ENCODE results near the gene TUBG2.
"Not testable (repeated sequence)": the region's sequence is repeated elsewhere in the genome, so short reads cannot be mapped to it uniquely, and the experiment has no call there.

The TUBG2 gene

GRCh38 chr17:42665581-42666001 is 6.5 kb downstream of the TUBG2 start:
- no peak overlapping the region for H3K9ac ChIP-seq (ENCODE audit: low read depth, low read length, poor library complexity, severe bottlenecking)
- H2AFZ ChIP-seq (ENCODE audit: low read length), result no peak overlapping the region
- no peaks in the 10 kb centered on the region for H4K20me1 ChIP-seq (ENCODE audit: insufficient read depth, low read length, poor library complexity, severe bottlenecking)
- H3F3A ChIP-seq (ENCODE audit: low read depth), result no peaks in the 10 kb centered on the region
- no peaks in the 10 kb centered on the region for H3K9me2 ChIP-seq (replicated peaks; ENCODE audit: low read depth, low read length)
- H3K4me1 ChIP-seq (ENCODE audit: insufficient read depth, low read length, poor library complexity, severe bottlenecking), result peaks cover 1% of the 10 kb centered on the region
- H3K4me3 ChIP-seq (ENCODE audit: low read length, poor library complexity, severe bottlenecking), result no peak overlapping the region
- H3K9me3 ChIP-seq (ENCODE audit: insufficient read depth, low read depth, low read length), result no peaks in the 10 kb centered on the region
- H3K27me3 ChIP-seq (ENCODE audit: insufficient read depth, low read length, poor library complexity, severe bottlenecking), result no peaks in the 10 kb centered on the region
- no peak overlapping the region for H3K4me2 ChIP-seq (ENCODE audit: low read depth, low read length, poor library complexity, severe bottlenecking)
- H3K36me3 ChIP-seq (ENCODE audit: insufficient read depth, low read length), result no peaks in the 10 kb centered on the region
- H3K79me2 ChIP-seq (ENCODE audit: insufficient read depth, low read length), result no peaks in the 10 kb centered on the region
- TF ChIP-seq EZH2phosphoT487 (IDR thresholded peaks at IDR 0.05; ENCODE audit: borderline replicate concordance), result no peak

- not testable (repeated sequence) for H3K9me2 ChIP-seq (replicated peaks; ENCODE audit: low read depth, low read length); H4K20me1 ChIP-seq (ENCODE audit: insufficient read depth, low read length, poor library complexity, severe bottlenecking); H3K9ac ChIP-seq (ENCODE audit: low read depth, low read length, poor library complexity, severe bottlenecking); H3K36me3 ChIP-seq (ENCODE audit: insufficient read depth, low read length); H3K79me2 ChIP-seq (ENCODE audit: insufficient read depth, low read length); H3K9me3 ChIP-seq (ENCODE audit: insufficient read depth, low read depth, low read length); H3F3A ChIP-seq (ENCODE audit: low read depth); H3K27me3 ChIP-seq (ENCODE audit: insufficient read depth, low read length, poor library complexity, severe bottlenecking); H3K4me2 ChIP-seq (ENCODE audit: low read depth, low read length, poor library complexity, severe bottlenecking); H2AFZ ChIP-seq (ENCODE audit: low read length); H3K4me3 ChIP-seq (ENCODE audit: low read length, poor library complexity, severe bottlenecking); H3K4me1 ChIP-seq (ENCODE audit: insufficient read depth, low read length, poor library complexity, severe bottlenecking)
These were observed 7.0 kb downstream of the TUBG2 start for GRCh38 chr17:42666126-42666525.

GRCh38 chr17:42667088-42667951 is 8.2 kb downstream of the TUBG2 start:
- Histone ChIP-seq H3K9ac (ENCODE audit: low read depth, low read length, poor library complexity, severe bottlenecking) (no peak overlapping the region), H3K9me2 (replicated peaks; ENCODE audit: low read depth, low read length) (no peaks in the 10 kb centered on the region), H3K9me3 (ENCODE audit: insufficient read depth, low read depth, low read length) (no peaks in the 10 kb centered on the region), H3K27me3 (ENCODE audit: insufficient read depth, low read length, poor library complexity, severe bottlenecking) (no peaks in the 10 kb centered on the region), H2AFZ (ENCODE audit: low read length) (no peak overlapping the region), H3K4me3 (ENCODE audit: low read length, poor library complexity, severe bottlenecking) (no peak overlapping the region), H3F3A (ENCODE audit: low read depth) (no peaks in the 10 kb centered on the region), H3K36me3 (ENCODE audit: insufficient read depth, low read length) (no peaks in the 10 kb centered on the region), H3K4me2 (ENCODE audit: low read depth, low read length, poor library complexity, severe bottlenecking) (no peak overlapping the region), H4K20me1 (ENCODE audit: insufficient read depth, low read length, poor library complexity, severe bottlenecking) (no peaks in the 10 kb centered on the region), H3K79me2 (ENCODE audit: insufficient read depth, low read length) (no peaks in the 10 kb centered on the region), H3K4me1 (ENCODE audit: insufficient read depth, low read length, poor library complexity, severe bottlenecking) (no peaks in the 10 kb centered on the region)
- TF ChIP-seq CTCF (conservative IDR thresholded peaks at IDR 0.05; ENCODE audit: low read length), result no peak
- TF ChIP-seq EZH2phosphoT487 (IDR thresholded peaks at IDR 0.05; ENCODE audit: borderline replicate concordance), result no peak

GRCh38 chr17:42669705-42669976 is 10.6 kb downstream of the TUBG2 start:
- H3K27me3 ChIP-seq (ENCODE audit: insufficient read depth, low read length, poor library complexity, severe bottlenecking), result no peaks in the 10 kb centered on the region
- no peak overlapping the region for H3K4me2 ChIP-seq (ENCODE audit: low read depth, low read length, poor library complexity, severe bottlenecking)
- H3K79me2 ChIP-seq (ENCODE audit: insufficient read depth, low read length), result no peaks in the 10 kb centered on the region
- H3K9me2 ChIP-seq (replicated peaks; ENCODE audit: low read depth, low read length), result no peaks in the 10 kb centered on the region
- no peak overlapping the region for H3K9ac ChIP-seq (ENCODE audit: low read depth, low read length, poor library complexity, severe bottlenecking)
- no peaks in the 10 kb centered on the region for H3K9me3 ChIP-seq (ENCODE audit: insufficient read depth, low read depth, low read length)
- TF ChIP-seq CTCF (conservative IDR thresholded peaks at IDR 0.05; ENCODE audit: low read length) (no peak), EZH2phosphoT487 (IDR thresholded peaks at IDR 0.05; ENCODE audit: borderline replicate concordance) (no peak)
- no peaks in the 10 kb centered on the region for H3K36me3 ChIP-seq (ENCODE audit: insufficient read depth, low read length)
- no peaks in the 10 kb centered on the region for H3K4me1 ChIP-seq (ENCODE audit: insufficient read depth, low read length, poor library complexity, severe bottlenecking)
- H3K4me3 ChIP-seq (ENCODE audit: low read length, poor library complexity, severe bottlenecking), result no peak overlapping the region
- H2AFZ ChIP-seq (ENCODE audit: low read length), result no peak overlapping the region
- H3F3A ChIP-seq (ENCODE audit: low read depth), result no peaks in the 10 kb centered on the region
- H4K20me1 ChIP-seq (ENCODE audit: insufficient read depth, low read length, poor library complexity, severe bottlenecking), result no peaks in the 10 kb centered on the region

All from Loucy (cell line).